Measurements from ENCODE around the gene SYNJ1.
"Not testable (repeated sequence)": the region's sequence is repeated elsewhere in the genome, so short reads cannot be mapped to it uniquely, and the experiment has no call there.

The SYNJ1 gene, protein sequence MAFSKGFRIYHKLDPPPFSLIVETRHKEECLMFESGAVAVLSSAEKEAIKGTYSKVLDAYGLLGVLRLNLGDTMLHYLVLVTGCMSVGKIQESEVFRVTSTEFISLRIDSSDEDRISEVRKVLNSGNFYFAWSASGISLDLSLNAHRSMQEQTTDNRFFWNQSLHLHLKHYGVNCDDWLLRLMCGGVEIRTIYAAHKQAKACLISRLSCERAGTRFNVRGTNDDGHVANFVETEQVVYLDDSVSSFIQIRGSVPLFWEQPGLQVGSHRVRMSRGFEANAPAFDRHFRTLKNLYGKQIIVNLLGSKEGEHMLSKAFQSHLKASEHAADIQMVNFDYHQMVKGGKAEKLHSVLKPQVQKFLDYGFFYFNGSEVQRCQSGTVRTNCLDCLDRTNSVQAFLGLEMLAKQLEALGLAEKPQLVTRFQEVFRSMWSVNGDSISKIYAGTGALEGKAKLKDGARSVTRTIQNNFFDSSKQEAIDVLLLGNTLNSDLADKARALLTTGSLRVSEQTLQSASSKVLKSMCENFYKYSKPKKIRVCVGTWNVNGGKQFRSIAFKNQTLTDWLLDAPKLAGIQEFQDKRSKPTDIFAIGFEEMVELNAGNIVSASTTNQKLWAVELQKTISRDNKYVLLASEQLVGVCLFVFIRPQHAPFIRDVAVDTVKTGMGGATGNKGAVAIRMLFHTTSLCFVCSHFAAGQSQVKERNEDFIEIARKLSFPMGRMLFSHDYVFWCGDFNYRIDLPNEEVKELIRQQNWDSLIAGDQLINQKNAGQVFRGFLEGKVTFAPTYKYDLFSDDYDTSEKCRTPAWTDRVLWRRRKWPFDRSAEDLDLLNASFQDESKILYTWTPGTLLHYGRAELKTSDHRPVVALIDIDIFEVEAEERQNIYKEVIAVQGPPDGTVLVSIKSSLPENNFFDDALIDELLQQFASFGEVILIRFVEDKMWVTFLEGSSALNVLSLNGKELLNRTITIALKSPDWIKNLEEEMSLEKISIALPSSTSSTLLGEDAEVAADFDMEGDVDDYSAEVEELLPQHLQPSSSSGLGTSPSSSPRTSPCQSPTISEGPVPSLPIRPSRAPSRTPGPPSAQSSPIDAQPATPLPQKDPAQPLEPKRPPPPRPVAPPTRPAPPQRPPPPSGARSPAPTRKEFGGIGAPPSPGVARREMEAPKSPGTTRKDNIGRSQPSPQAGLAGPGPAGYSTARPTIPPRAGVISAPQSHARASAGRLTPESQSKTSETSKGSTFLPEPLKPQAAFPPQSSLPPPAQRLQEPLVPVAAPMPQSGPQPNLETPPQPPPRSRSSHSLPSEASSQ (N-terminal part only)

DNA sequence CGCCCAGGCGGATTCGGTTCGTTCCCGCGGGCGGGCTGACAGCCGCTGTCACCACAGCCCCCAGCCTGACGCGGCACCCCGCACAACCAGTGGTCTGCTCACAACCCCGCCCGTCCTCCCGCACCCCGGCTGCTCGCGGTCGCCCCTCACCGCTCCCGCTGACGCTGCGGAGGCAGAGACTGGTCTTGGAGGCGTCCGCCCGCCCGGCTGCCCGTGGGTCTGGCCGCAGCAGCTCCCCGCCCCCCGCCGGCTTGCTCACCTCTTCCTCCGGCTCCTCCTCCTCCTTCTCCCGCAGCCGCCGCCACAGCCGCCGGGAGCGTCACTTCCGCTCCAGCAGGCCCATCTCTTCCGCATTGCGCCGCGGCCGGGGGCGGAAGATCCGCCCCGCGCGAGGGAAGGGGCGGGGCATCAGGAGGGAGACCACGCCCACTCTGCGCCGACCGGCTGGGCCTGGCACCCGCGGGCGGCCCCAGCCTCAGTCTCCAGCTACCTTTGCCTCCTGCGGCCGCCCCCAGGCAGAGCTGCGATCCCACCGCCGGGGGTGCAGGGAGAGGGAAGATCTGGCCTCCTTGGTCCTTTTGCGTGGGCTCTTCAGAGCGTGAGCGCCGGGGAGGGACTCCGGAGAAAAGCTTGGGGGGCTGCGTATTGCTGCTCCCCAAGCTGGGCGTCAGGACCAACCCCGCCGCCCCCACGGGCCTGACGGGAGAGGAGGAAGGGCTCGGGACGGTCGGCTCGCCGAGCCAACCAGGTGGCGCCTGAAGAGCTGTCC lies at the start of gene SYNJ1:
Gene SYNJ1, minus strand, starts transcription at position 327 of the 769 bp plus-strand sequence. CDS start 1,118 bp downstream, outside the sequence.
- DNase-seq = peak; percentile 92

DNA sequence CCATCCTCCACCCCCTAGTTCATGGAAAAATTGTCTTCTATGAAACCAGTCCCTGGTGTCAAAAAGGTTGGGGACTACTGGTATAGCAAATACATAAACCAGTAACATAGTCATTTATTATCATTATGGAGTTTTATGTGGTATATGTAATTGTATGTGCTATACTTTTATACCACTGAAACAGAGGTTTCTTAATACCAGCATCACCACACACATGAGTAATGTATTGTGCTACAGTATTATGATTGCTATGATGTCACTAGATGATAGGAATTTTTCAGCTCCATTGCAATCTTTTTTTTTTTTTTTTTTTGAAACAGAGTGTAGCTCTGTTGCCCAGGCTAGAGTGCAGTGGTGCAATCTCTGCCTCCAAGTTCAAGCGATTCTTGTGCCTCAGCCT lies 49.5 kb upstream of the SYNJ1 start:
- DNase-seq = no peak

DNA sequence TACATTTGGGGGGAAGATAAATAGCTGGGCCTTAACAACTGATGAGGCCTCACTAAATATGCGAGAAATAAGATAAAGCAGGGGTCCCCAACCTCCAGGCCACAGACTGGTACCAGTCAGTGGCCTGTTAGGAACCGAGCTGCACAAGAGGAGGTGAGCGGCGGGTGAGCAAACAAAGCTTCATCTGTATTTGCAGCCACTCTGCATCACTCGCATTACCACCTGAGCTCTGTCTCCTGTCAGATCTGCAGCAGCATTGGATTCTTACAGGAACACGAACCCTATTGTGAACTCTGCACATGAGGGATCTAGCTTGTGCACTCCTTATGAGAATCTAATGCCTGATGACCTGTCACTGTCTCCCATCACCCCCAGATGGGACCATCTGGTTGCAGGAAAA lies 48.9 kb upstream of the SYNJ1 start:
- no peak for DNase-seq

DNA sequence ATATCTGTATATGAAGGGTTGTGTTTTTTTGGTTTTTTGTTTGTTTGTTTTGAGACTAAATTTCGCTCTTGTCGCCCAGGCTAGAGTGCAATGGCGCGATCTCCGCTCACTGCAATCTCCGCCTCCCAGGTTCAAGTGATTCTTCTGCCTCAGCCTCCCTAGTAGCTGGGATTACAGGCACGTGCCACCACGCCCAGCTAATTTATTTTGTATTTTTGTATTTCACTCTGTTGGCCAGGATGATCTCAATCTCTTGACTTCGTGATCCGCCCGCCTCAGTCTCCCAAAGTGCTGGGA lies 45.2 kb upstream of the SYNJ1 start:
- DNase-seq = not testable (repeated sequence)

DNA sequence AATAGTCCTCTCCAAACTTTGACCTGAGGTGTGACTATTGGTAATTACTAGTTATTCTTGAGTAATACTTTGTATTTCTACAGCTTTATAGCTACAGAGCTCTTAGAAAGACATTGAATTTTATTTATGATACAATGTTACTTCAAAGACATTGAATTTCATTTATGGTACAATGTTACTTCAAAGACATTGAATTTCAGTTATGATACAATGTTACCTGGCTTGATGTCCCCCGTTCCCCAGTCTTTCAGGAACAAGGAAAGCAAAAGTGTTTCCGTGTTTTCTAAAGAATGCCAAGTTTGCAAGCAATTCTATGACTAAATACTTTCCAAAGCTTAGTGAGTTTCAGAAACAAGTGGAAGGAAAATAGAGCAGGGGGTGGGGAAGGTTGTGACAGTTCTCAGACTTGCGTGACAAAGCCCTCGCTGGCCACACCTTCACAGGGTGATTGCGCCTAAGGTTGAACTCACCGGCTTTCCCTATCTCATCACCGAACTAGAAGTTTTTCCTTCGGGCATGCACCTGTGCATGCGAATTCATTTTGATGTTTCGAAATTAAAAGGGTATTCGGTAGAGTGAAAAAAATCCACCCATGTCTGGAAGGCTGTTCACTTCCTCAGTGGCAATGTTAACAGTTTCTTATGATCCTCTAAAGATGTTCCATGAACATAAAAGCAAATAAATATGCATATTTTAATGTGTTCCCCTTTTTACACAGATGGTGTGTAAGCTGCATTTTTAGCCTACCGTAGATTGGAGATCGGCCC lies 44.7 kb upstream of the SYNJ1 start:
- DNase-seq = peak; percentile 43

DNA sequence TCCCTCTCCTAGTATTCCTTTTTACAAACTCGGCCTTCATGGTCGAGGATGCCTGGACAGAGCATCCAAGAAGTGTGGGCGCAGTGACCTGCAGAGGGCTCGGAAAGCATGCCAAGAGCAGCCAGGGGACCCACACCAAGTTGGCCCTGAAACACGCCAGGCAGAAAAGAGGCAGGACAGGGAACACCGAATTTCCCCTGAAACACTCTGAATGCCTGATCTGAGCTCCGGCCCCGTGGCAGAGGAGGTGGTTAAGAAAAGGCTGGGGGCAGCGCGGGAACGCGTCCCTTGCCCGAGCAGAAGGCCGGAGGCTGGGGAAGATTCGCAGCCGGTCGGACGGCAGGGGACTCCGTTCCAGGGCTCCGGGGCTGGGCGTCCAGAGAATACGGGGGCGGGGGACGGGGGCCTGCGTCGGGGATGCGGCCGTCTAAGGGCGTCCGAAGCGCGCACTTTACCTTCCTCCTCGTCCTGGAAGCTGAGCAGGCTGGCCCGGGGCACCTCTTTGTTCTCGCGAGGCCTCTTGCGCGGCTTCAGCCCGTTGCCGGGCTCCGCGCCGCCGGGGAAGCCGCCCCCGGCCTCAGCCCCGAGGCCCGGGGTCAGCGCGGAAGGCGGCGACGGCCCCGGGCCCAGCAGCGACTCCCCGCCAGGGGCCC lies 43.2 kb upstream of the SYNJ1 start:
- DNase-seq = peak; percentile 57

DNA sequence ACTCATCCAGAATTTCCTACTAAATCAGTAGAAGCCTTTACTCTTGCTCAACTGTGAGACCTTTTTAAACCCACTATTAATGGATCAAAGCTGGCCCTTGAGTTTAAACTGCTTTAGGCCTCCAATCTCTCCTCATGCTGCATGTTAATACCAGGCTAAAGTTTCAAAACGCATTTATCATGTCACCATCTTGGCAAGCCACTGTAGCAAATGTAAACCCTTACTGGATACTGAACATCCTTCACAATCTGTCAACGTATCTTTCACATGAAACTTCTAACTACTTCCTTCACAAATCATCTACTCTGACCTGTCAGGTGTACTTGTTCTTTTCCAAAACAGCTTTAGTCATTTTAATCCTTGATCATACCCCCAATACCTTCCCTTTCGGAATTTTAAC lies 40.7 kb upstream of the SYNJ1 start:
- no peak for DNase-seq

DNA sequence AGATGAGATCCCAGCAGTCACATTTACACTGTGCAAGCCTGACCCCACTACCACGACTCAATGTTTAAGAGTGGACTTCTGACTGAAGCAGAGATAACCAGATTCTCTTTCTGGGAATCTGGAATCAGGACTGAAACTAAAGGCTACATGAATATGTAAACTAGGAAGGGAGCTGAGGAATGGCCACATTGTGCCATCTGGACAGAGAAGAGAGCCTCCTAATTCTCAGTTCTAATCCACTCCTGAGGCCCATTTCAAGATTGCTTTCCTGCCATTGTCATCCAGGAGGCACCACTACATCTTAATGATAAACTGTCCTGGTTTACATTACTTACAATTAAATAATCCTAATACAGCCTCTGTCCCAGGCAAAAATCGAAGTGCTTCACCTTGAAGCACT lies 37.2 kb upstream of the SYNJ1 start:
- DNase-seq = no peak

DNA sequence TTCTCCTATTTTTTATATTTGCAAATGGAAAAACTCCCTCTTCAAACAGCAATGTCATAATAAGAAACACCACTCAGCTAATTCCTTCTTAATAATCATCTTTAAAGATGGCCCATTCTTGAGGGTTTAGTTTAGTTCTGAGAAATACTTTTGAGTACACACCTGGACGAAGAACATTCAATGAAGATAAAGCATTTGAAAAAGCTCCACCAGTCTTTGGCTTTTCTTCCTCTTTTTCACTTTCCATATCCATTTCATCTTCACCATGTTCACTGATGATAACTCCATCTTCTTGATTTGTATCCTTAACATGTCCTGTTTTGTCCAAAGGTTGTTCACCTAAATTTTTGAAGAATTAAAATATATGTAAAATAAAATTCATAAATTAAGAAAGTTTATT lies 36.4 kb upstream of the SYNJ1 start:
- no peak for DNase-seq

DNA sequence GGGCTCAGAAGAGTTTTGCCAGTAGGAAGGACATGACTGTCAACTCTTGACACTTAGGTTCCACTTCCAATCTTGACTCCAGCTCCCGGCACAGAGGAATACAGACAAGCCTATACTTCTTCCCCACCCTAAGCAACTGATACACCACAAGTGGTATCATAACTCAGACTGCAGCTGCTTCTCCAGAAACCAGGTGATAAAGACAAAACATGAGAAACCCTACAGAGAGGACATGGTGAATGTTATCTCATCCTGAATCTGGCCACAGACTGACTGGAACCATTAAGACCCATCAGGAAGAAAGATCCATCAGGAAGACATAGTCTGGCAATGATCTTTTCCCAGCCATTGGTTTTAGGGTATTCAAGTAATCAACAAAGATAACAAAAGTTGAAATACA lies 30.0 kb upstream of the SYNJ1 start:
- DNase-seq = no peak

DNA sequence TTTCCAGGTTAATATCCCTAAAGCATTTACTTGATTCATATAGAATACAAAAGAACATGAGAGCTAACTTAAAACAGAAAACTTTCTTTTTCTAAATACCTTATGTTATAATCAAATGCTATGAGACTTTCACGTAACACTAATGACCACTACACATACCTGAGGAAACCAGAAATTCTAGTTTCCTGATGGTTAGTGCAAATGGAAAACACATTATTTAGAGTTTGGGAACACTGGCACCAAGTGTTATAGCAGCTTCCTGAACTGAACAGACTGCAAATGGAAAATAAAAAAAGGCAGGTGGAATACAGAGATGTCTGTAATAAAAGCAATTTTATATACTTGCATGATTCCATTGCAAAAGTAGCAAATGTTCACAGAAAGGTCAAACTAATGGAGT lies 28.3 kb upstream of the SYNJ1 start:
- DNase-seq = no peak

DNA sequence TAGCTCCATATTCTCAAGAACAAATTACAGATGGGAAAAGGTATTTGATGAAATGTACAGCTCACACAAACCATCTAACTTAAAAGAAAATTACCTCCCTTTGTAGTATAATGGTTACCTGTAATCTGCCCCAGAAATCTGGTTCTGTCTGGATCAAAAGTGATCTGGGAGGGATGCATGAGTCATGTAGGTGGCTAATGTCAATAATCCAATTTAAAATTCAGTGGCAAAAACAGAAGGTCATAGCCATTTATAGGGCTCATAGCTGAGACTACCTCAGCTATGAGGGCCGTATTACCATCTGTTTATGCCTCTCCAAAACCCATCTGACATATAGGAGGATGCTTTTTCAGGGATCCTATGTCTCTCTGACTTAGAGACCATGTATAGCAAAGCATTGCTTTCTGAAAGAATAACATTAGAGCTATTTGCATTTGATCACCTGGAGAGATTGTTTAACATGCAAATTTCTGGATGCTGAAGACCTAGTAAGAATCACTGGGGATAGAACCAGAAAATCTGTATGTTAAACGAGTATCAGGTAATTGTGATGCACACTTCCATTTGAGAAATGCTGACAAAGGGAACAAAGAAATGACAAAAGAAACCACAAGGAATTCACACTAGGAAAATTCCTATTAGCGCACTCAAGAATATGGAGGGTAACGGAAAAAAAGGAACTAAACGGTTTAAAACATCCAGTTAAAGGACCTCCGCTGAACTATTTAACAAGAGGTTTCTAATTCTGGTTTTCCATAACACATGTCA lies 26.2 kb upstream of the SYNJ1 start:
- no peak for DNase-seq

DNA sequence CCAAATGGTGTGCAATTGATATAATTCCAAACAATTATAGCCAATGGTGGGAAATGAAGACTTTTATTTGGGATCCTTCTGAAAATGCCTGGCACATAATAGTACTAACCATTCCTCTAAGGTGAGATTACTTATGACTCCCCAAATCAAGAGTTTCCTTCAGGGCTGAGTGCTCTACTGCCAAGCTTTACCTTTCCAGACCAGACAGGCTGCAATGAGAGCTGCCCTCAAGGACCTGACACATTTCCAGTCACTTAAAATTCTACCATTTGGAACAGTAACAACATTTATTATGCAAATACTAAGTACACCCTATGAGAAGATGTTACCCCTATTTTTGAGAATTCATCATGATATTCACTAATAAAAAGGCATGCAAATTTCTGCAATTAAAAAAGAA lies 22.6 kb upstream of the SYNJ1 start:
- no peak for DNase-seq

DNA sequence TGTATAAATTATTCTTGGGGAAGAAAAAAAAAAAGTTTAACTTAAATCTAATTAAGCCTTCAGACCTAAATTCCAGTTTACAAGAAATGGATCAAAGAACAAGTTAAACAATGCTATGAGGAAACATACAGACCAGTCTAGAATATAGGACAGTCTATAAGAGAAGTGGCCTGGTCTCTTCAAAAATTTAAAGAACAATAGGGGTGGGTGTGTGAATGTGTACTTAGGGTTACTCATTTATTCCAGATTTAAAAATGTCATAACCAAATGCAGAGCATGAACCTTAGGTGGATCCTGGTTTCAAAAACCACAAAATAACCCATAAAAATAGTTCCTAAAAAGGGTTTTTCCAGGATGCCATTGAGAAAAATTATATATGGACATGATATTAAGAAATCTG lies 21.8 kb upstream of the SYNJ1 start:
- no peak for DNase-seq

DNA sequence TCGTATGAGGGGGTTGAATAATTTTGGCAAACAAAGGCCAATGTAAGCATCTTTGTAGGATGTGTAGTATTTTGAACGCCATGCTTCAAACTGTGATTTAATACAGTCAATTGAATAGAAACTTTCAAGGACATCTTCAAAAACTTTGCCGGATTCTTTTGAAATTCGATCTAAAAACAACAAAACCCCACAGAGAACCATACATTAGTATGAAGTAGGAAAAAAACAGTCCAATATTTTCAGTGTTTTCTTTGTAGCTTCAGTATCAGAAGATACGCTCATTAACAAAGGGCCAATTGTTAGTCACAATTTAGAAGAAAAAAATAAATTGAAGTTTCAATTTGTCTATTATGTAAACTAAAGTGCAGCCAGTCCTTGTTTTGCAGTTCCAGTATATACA lies 20.7 kb upstream of the SYNJ1 start:
- no peak for DNase-seq

DNA sequence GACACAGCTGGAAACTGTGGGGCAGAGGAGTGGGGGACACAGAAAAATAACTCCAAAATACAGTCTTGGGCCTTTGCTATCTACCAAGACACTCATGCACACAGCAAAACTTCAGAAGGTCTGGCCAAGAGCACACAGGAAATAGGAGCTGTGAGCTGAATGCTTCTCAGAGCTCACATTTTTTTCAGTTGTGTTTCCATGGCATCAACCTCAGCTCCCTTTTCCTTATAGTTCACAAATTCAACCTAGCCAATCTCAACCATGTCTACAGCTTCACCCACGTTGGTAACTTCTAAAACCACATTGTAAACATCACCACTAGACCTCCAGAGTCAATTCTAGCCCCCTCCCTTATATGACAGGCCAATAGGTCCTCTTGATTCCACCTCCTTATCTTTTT lies 19.6 kb upstream of the SYNJ1 start:
- no peak for DNase-seq

DNA sequence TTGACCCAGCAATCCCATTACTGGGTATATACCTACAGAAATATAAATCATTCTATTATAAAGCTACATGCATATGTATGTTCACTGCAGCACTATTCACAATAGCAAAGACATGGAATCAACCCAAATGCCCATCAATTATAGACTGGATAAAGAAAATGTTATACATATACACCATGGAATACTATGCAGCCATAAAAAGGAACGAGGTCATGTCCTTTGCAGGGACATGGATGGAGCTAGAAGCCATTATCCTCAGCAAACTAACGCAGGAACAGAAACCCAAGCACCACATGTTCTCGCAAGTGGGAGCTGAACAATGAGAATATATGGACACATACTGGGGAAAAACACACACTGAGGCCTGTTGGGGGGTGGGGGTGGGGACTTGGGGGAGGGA lies 18.9 kb upstream of the SYNJ1 start:
- not testable (repeated sequence) for DNase-seq

DNA sequence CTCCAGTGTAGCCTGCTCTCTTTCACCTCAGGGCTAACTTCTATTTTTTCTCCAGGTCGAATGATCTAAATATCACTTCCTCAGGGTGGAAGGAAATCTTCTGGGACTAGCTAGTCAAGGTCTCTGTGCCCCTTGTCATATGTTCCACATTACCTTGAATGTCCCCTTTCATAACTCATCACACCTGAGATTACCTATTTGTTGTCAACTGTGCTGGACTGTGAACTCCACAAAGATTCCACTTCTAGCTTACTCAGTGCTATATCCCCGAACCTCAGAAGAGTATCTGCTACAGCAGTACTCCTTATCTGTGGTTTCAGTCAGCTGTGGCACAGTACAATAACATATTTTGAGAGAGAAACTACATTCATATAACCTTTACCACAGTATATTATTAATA lies 14.6 kb upstream of the SYNJ1 start:
- no peak for DNase-seq

DNA sequence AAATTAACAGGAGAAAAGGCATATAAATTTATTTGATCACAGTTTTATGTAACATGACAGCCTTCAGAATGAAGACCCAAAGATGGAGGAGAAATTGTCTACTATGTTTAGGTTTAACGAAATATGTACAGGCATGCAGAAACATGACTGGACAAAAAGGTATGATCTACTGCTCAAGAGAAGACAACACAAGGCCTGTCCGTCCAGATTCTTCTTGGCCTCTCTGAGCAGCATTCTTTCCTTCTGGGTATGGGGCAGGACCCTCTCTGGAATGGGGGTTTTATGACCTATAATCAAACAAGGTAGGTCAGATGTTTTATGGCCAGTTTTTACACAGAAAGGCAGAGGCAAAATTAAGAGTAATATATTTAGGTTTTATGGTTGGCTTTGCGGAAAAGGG lies 13.5 kb upstream of the SYNJ1 start:
- no peak for DNase-seq

DNA sequence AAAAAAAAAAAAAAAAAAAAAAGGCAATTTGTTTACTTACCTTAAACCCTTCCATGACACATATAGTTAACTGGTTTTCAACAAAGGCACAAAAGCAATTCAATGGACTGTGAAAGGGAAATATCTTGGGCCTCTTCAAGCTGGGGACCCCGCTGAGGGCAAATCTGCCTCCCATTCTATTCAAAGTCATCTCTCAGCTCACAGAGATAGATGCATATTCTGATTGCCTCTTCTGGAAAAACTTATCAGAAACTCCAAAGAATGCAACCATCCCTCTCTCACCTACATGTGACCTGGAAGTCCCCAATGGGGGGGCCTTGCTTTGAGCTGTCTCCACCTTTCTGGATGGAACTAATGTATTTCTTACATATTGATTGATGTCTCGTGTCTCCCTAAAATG lies 12.1 kb upstream of the SYNJ1 start:
- no peak for DNase-seq

DNA sequence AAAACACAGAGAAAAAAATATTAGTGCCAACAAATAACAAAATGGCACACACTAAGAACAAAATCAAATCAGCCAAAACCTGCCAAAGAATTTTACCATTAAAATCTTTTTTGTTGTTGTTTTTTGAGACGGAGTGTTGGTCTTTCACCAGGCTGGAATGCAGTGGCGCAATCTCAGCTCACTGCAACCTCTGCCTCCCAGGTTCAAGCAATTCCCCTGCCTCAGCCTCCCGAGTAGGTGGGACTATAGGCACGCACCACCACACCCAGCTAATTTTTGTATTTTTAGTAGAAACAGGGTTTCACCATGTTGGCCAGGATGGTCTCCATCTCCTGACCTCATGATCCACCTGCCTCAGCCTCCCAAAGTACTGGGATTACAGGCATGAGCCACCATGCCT lies 8.3 kb upstream of the SYNJ1 start:
- not testable (repeated sequence) for DNase-seq

Measured in NCI-H510A treated with DMSO at 0.1 percent for 48 hours (cell line).